Natural killer cell (primary cell): ENCODE data around the gene UGT1A10. TPM values are rescaled to one million over a fixed set of nuclear protein-coding genes. Genes with fewer than 3 reads are reported as not detected.

Experiments
- ATAC-seq, 3 donors: fragments of 150-1000 bp in 2 of 3; fragments of 200-7000 bp in 1 of 3; cut with Tn5 transposase; 1 replicate in 1 of 3; 2 replicates in 2 of 3; pipeline ENCODE4 v1.10.0; 2021; ENCODE audit warnings: mild to moderate bottlenecking in 2 of 3, moderate library complexity in 2 of 3
- DNase-seq, 2 donors: peaks; one replicate each; pipeline versions ENCODE4 v3.0.0 to v3.0.0-alpha.2; 2013 to 2021; ENCODE audit warnings: mixed read lengths in 1 of 2
- H3K27ac ChIP-seq: one replicate; pipeline ENCODE4 v1.5.1; 2013; ENCODE audit warnings: mild to moderate bottlenecking, low read length
- H3K27me3 ChIP-seq: one replicate; pipeline ENCODE4 v1.6.1; 2013; ENCODE audit warnings: low read length; ENCODE audit not compliant: control insufficient read depth, insufficient read depth
- H3K36me3 ChIP-seq: one replicate; pipeline ENCODE4 v1.6.1; 2013; ENCODE audit warnings: low read length; ENCODE audit not compliant: control insufficient read depth, insufficient read depth
- H3K4me1 ChIP-seq: one replicate; pipeline ENCODE4 v1.6.1; 2013; ENCODE audit warnings: low read length; ENCODE audit not compliant: control insufficient read depth, insufficient read depth
- H3K4me3 ChIP-seq: one replicate; pipeline ENCODE4 v1.5.1; 2013; ENCODE audit warnings: low read length
- H3K9me3 ChIP-seq: one replicate; pipeline ENCODE4 v1.6.1; 2013; ENCODE audit warnings: low read length; ENCODE audit not compliant: control insufficient read depth, insufficient read depth
- H3K27ac Mint-ChIP-seq, 2 donors: one replicate each; pipeline ENCODE4 v1.8.0; 2022; ENCODE audit warnings: mild to moderate bottlenecking in 2 of 2, mixed read lengths in 2 of 2, moderate library complexity in 1 of 2
- H3K27me3 Mint-ChIP-seq, 2 donors: one replicate each; pipeline ENCODE4 v1.8.0; 2022; ENCODE audit warnings: low read depth in 2 of 2, mixed read lengths in 2 of 2
- H3K36me3 Mint-ChIP-seq: one replicate; pipeline ENCODE4 v1.8.0; 2022; ENCODE audit warnings: mixed read lengths
- H3K4me1 Mint-ChIP-seq, 2 donors: one replicate each; pipeline ENCODE4 v1.8.0; 2022; ENCODE audit warnings: mixed read lengths in 2 of 2
- H3K4me3 Mint-ChIP-seq: one replicate; pipeline ENCODE4 v1.8.0; 2022; ENCODE audit warnings: mild to moderate bottlenecking, moderate library complexity, mixed read lengths
- H3K9me3 Mint-ChIP-seq, 2 donors: one replicate each; pipeline ENCODE4 v1.8.0; 2022; ENCODE audit warnings: mixed read lengths in 2 of 2
- CTCF ChIP-seq: fragments of 200-600 bp; IDR thresholded peaks from one replicate; pipeline ENCODE4 v1.8.0; 2022; ENCODE audit warnings: antibody characterized with exemption
- WGBS: methylation state at CpG from one replicate; pipeline ENCODE4 v1.1.7; 2013; ENCODE audit warnings: missing lambda C conversion rate; ENCODE audit not compliant: insufficient coverage; 5-methylcytosine and 5-hydroxymethylcytosine counted together
- intact Hi-C: fragments of 100-400 bp; cut with micrococcal nuclease; formaldehyde crosslinking; loops from one replicate; pipeline ENCODE4 v1.14.2; 2022
- total RNA-seq, 4 donors: library from RNA; stranded (reverse); fragments of 120-200 nt in 1 of 4; gene quantifications; one replicate each; pipeline versions ENCODE4 v1.2.3 to v1.2.4, GENCODE V29; 2013 to 2022

UGT1A10 gene
- total RNA-seq, 3 donors from 2014 or later (not counting 1 experiment from before 2014, with no cell fraction given), result not detected

GRCh38 chr2:233706720-233707119 lies 70.5 kb downstream of the UGT1A10 start:
- WGBS, result 100% methylated on average over 1 of the region's 1 CpG
- no peak for TF ChIP-seq CTCF
- Mint-ChIP-seq H3K27me3 (peaks cover 18 to 21% of the 10 kb centered on the region in 2 donors), H3K36me3 (peaks cover 6% of the 10 kb centered on the region), H3K27ac (no peak overlapping the region), H3K9me3 (no peaks in the 10 kb centered on the region), H3K4me1 (no peaks in the 10 kb centered on the region), H3K4me3 (no peak overlapping the region)
- no peaks in the 10 kb centered on the region for H3K36me3 ChIP-seq
- H3K4me3 ChIP-seq, result no peak overlapping the region
- no peaks in the 10 kb centered on the region for H3K4me1 ChIP-seq
- no peaks in the 10 kb centered on the region for H3K27me3 ChIP-seq
- no peak for DNase-seq
- no peak for ATAC-seq
- intact Hi-C loops, result no loop called here
- H3K9me3 ChIP-seq, result no peaks in the 10 kb centered on the region
- H3K27ac ChIP-seq, result no peak overlapping the region

DNA sequence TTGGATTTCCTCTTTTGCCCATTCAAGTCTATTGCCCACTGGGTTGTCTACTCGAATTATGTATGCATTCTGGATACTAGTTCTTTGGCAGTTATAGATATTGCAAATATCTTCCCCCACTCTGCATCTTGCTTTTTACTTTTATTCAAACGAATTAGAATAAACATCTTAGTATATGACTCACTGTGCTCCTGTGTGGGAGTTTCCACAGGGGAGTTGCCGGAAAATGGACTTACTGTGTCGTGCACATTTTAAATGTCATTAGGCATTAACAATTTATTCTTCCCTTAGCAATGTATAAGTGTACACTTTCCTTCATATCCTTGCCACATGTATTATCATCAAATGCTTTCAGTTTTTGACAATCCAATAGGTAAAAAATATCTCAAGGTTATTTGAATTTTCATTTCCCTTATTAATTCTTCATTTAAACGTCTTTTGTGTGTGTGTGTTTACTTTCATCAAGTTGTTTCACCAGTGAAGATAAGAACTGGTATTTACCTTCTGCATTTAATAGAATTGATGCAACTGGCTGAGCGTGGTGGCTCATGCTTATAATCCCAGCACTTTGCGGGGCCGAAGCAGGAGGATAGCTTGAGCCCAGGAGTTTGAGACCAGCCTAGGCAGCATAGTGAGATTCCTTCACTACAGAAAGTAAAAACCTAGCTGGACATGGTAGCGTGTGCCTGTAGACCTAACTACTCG lies 71.8 kb downstream of the UGT1A10 start:
- 95% methylated on average over 5 of the region's 10 CpGs for WGBS
- H3K4me1 ChIP-seq, result no peaks in the 10 kb centered on the region
- no peak for TF ChIP-seq CTCF
- no peaks in the 10 kb centered on the region for H3K9me3 ChIP-seq
- ATAC-seq (no peak), DNase-seq (no peak)
- Mint-ChIP-seq H3K27me3 (peaks cover 23 to 30% of the 10 kb centered on the region in 2 donors), H3K4me1 (no peaks in the 10 kb centered on the region), H3K9me3 (no peaks in the 10 kb centered on the region), H3K4me3 (no peak overlapping the region), H3K36me3 (peaks cover 6% of the 10 kb centered on the region), H3K27ac (no peak overlapping the region)
- no peak overlapping the region for H3K4me3 ChIP-seq
- no peaks in the 10 kb centered on the region for H3K36me3 ChIP-seq
- H3K27ac ChIP-seq, result no peak overlapping the region
- H3K27me3 ChIP-seq, result no peaks in the 10 kb centered on the region
- intact Hi-C loops, result no loop called here

DNA sequence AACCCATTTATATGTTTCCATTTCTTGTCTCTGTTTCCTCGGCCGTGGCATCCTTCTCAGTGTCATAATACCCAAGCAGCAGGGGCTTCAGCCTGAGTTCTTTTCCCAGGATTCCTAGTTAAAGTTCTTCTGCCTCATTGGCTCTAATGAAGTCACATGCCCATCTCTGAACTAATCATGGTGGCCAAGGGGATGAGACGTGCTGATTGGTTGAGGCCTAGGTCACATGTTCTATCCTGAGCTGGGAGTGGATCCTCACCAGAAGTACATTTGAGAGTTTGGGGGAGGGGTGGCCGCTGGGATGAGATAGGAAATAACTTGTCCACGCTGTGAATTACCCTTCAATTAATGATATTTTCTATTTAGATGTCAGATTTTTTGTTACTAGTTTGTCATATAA lies 72.7 kb downstream of the UGT1A10 start:
- peaks cover 28 to 33% of the 10 kb centered on the region in 2 donors for H3K27me3 Mint-ChIP-seq
- H3K27ac ChIP-seq, result no peak overlapping the region
- no peaks in the 10 kb centered on the region for H3K27me3 ChIP-seq
- H3K9me3 Mint-ChIP-seq, result no peaks in the 10 kb centered on the region
- H3K27ac Mint-ChIP-seq, result no peak overlapping the region
- 91% methylated on average over 3 of the region's 5 CpGs for WGBS
- no peaks in the 10 kb centered on the region for H3K4me1 Mint-ChIP-seq
- H3K4me3 Mint-ChIP-seq, result no peak overlapping the region
- no peaks in the 10 kb centered on the region for H3K4me1 ChIP-seq
- no peak for DNase-seq
- no peaks in the 10 kb centered on the region for H3K36me3 ChIP-seq
- no peak overlapping the region for H3K4me3 ChIP-seq
- no peak for ATAC-seq
- H3K9me3 ChIP-seq, result no peaks in the 10 kb centered on the region
- peaks cover 5% of the 10 kb centered on the region for H3K36me3 Mint-ChIP-seq
- no peak for TF ChIP-seq CTCF
- intact Hi-C loops, result no loop called here
